HG02943 (cell line): ENCODE results near the gene ADGRL1.
"Not testable (repeated sequence)": the region's sequence is repeated elsewhere in the genome, so short reads cannot be mapped to it uniquely, and the experiment has no call there.

Experiments used
- ATAC-seq: cut with Tn5 transposase; IDR thresholded peaks from one replicate; pipeline ENCODE4 v1.9.1; 2021; ENCODE audit warnings: mild to moderate bottlenecking, low read depth, moderate library complexity; ENCODE audit not compliant: unreplicated experiment

The ADGRL1 gene

DNA sequence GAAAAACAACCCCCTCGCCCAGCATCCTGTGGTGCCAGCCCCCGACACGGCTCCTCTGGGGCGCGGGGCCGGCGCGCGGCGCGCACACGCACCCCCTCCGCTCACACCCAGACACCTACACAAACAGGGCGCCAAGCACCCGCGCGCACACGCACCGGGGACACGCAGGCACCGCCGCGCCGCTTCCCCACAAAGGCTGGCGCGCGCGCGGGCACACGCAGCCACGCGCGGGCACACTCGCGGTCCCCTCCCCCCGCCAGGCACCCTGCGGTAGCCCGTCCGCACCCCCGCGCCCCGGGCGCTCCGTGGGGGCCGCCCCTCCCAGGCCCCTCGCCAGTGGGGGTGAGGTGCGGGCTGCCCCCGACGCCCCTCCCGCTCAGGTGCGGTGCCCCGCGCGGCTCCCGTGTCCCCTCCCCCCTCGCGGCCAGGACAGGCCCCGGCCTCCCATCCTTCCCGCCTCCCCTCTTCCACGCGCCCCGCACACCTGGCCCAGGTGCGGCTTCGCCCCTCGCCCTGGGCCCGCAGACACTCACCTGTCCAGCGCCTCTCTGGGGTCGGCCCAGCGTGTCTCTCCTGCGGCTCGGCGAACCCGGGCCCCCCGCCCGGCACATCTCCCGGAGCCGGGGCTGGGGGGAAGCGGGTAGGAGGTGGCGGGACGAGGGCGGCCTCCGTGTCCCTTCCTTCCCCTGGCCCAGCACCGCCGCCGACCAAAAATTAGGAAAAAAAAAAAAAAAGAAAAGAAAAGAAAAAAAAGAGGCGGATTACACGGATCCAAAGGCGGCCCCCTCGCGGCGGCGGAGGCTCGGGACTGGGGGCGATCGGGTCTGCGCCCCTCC is at the start of gene ADGRL1:
Gene ADGRL1, minus strand, starts transcription at position 718 of the 836 bp plus-strand sequence. CDS start 22,567 bp downstream, outside the sequence.
- not testable (repeated sequence) for ATAC-seq

- not testable (repeated sequence) for ATAC-seq
Observed at GRCh38 chr19:14255316-14255715, 49.3 kb upstream of the ADGRL1 start.

DNA sequence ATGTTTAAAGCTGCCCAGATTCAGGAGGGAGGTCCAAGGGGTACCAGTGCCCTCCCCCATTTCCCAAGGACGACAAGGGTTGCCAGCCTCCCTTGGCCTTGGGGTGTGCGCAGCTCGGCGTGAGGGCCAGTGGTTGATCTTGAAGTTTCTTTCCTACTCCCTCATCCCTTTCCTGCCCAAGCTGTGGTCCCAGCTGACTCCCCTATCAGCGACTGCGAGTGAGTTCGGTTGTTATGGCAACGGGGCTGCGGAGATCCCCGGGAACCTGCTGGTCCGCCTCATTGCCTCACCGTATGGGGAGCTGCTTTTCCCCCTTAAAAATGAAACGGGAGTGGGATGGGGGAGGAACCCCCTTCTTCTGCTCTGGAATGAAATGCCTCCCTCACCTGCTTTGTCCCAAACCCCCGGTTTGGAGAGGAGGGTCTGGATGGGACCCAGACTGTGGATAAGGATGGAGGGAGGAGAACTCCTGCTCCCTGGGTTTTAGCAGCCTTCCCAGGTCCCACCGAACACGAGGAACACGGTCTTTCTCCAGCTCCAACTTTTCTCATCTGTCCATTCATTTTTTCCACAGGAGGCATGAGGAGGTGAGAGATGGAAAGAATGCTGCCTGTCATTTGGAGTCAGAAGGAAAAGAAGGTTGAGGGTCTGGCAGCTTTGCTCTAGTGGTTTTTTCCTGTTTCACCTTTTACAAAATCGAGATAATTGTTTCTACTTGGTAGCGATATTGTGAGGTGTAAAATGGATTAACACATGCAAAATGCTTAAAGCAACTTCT is 48.0 kb upstream of the ADGRL1 start:
- ATAC-seq = not testable (repeated sequence)

- not testable (repeated sequence) for ATAC-seq
Observed at GRCh38 chr19:14252136-14252535, 46.2 kb upstream of the ADGRL1 start.

- no peak for ATAC-seq
Observed at GRCh38 chr19:14250870-14251269, 44.9 kb upstream of the ADGRL1 start.

- not testable (repeated sequence) for ATAC-seq
Observed at GRCh38 chr19:14250315-14250714, 44.3 kb upstream of the ADGRL1 start.

- ATAC-seq = not testable (repeated sequence)
Observed at GRCh38 chr19:14249891-14250290, 43.9 kb upstream of the ADGRL1 start.

DNA sequence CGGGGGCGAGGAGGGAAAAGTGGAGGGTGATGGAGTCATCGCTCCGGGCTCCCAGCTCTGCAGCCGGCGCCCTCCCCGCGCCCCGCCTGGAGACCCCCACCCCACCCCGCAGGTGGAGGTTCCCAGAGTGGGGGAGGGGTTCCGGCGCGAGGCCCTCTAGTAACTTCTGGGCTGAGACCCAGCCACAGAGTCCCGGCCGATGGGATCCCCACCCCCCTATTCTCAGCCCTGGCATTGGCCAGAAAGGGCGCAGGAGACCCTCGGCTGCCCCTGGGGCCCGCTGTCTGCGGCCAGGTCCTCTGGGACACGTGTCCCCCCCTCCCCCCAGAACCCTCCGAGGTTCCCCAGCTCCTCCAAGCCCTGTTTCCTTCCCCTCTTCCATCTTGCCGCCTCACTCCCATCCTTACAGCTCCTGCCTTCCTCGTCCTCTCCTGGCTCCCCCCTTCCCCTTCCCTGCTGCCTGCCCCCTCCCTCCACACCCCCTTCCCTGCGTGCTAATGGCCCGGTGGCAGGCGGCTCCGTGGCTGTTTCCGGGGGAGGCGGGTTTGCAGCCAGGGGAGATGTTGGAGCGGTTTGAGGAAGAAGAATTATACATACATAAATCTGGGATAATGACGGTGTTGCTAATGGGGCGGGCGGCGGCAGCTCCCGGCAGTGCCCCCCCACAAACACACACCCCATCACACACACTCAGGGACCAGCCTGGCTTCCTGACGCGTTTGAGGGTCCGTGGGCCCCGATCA is 43.2 kb upstream of the ADGRL1 start:
- not testable (repeated sequence) for ATAC-seq

GRCh38 chr19:14248578-14249011 is 42.6 kb upstream of the ADGRL1 start:
- ATAC-seq = no peak

DNA sequence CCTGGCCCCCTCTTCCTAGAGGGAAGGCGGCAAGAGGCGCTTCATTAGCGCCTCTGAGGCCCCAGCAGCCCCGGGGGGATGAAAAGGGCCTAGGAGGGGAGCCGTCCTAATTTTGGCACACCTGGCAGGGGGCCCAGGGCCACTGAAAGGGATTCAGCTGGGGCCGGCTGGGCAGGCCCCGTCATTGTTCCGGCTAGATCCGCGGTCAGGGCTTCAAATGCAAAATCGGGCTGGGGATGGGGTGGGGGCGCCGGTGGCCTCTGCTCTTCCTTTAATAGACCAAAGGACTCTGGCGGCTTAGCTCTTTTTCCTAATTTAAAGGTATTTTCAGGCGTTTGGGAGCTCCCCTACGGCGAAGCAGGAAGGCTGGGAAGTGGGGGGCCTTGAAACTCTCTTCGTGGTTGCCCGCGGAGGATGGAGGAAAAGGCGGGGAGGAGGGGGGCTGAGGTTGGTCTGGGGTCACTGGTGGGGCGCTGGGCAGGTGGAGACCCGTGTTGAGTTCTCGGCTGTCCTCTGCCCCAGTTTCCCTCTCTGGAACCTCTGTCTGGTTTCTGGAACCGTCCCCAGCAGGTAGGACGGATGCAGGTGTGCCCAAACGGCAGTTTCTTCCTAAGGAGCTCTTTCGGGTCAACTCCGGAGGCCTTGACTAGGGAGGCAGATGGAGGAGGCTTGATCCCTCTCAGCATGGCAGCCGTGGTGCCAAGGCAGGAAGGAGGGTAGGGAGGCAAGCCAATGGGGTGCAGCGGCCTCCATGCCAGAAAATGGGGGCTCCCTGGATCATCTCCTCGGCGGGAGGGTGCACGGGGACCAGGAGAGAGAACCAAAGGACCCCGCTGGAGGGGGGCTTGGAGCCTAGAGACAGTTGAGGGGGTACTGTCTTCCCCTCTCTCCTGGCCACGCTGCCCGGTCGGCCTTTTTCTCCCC is 41.8 kb upstream of the ADGRL1 start:
- not testable (repeated sequence) for ATAC-seq

- ATAC-seq = not testable (repeated sequence)
Observed at GRCh38 chr19:14247205-14247547, 41.2 kb upstream of the ADGRL1 start.

DNA sequence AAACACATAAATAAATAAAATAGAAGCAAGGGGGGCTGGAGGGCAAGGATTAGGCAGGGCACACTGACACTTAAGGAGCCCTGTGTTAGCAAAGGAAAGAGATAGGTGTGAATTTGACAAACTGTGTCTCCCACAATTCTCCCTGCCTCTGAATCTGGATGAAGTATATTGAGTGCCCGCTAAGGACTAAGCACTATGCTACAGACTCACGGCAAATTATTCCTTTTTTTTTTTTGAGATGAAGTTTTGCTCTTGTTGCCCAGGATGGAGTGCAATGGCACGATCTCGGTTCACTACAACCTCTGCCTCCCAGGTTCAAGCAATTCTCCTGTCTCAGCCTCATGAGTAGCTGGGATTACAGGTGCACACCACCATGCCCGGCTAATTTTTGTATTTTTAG is 38.4 kb upstream of the ADGRL1 start:
- not testable (repeated sequence) for ATAC-seq

DNA sequence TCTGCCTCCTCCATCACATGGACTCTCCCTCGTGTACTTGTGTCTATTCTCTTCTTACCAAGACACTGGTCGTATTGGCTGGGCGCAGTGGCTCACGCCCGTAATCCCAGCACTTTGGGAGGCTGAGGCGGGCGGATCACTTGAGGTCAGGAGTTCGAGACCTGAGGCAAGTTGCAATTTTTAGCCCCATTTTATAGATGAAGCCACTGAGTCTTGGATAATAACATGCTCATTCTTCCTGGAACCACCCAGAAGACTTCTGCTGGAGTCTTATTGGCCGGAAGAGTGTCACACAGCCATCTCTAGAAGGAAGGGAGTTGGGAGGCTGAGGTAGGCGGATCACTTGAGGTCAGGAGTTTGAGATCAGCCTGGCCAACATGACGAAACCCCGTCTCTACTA is 37.7 kb upstream of the ADGRL1 start:
- ATAC-seq = not testable (repeated sequence)

GRCh38 chr19:14237014-14237941 is 31.3 kb upstream of the ADGRL1 start:
- ATAC-seq = no peak

DNA sequence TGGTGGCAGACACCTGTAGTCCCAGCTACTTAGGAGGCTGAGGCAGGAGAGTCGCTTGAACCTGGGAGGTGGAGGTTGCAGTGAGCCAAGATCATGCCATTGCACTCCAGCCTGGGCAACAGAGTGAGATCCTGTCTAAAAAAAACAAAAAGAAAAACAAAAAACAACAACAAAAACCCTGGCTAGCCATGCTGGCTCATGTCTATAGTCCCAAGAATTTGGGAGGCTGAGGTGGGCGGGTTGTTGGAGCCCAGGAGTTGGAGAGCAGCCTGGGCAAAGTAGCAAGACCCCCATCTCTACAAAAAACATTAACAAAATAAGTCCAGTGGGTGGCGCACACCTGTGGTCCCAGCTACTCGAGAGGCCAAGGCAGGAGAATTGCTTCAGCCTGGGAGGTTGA is 27.0 kb upstream of the ADGRL1 start:
- not testable (repeated sequence) for ATAC-seq

- not testable (repeated sequence) for ATAC-seq
Observed at GRCh38 chr19:14228446-14229071, 22.6 kb upstream of the ADGRL1 start.

DNA sequence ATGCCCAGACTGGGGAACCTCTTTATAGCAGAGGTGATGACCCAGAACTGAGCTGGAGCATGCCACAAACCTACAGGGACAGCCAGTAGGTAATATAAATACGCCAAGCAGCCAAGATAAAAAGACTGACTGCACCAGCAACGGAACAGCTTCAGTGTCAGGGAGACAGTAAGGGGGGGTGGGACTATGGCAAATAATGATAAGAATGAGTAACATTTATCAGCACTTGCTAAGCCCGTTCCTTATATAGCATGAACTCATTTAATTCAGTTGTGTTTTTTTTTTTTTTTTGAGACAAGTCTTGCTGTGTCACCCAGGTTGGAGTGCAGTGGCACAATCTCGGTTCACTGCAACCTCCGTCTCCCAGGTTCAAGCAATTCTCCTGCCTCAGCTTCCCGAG is 20.5 kb upstream of the ADGRL1 start:
- ATAC-seq = not testable (repeated sequence)

DNA sequence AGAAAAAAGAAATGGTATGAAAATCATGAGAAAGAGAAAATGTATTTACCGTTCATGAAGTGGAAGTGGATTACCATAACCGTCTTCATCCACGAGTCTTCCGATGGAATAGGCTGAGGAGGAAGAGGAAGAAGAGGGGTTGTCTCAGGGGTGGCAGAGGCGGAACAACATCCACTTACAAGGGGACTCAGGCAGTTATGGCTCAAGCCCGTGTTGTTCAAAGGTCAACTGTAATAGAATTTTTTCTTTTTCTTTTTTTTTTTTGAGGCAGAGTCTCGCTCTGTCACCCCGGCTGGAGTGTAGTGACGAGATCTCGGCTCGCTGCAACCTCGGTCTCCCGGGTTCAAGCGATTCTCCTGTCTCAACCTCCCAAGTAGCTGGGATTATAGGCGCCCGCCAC is 16.9 kb upstream of the ADGRL1 start:
- no peak for ATAC-seq
